ENCODE measurements around the gene HOXA6. TPM values are rescaled to one million over a fixed set of nuclear protein-coding genes. Genes with fewer than 3 reads are reported as not detected.

The HOXA6 gene
- total RNA-seq, 2 experiments from 2014 or later = not detected

GRCh38 chr7:27099453-27100370 lies 47.9 kb downstream of the HOXA6 start:
- POLR2A ChIA-PET = interaction anchor here (1.3 kb wide), 1 partner anchor 11 kb away, joined by 3 read pairs; no protein-coding TSS in a partner anchor

GRCh38 chr7:27098578-27099451 lies 48.8 kb downstream of the HOXA6 start:
- ATAC-seq = no peak
- POLR2A ChIA-PET = interaction anchor here (1.3 kb wide), 1 partner anchor 12 kb away, joined by 3 read pairs; no protein-coding TSS in a partner anchor
- intact Hi-C loops (cut with micrococcal nuclease) = no loop called here
- H3K4me3 Mint-ChIP-seq = no peak overlapping the region
- no peak overlapping the region for H3K27ac Mint-ChIP-seq
- CTCF ChIA-PET = interaction anchor here (1.5 to 2.4 kb wide), 2 partner anchors 8 to 52 kb away, joined by 4 to 9 read pairs; no protein-coding TSS in a partner anchor
- peaks cover 30% of the 10 kb centered on the region for H3K4me1 Mint-ChIP-seq (ENCODE audit: low read depth)
- TF ChIP-seq, protein P1, sequence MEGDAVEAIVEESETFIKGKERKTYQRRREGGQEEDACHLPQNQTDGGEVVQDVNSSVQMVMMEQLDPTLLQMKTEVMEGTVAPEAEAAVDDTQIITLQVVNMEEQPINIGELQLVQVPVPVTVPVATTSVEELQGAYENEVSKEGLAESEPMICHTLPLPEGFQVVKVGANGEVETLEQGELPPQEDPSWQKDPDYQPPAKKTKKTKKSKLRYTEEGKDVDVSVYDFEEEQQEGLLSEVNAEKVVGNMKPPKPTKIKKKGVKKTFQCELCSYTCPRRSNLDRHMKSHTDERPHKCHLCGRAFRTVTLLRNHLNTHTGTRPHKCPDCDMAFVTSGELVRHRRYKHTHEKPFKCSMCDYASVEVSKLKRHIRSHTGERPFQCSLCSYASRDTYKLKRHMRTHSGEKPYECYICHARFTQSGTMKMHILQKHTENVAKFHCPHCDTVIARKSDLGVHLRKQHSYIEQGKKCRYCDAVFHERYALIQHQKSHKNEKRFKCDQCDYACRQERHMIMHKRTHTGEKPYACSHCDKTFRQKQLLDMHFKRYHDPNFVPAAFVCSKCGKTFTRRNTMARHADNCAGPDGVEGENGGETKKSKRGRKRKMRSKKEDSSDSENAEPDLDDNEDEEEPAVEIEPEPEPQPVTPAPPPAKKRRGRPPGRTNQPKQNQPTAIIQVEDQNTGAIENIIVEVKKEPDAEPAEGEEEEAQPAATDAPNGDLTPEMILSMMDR (IDR thresholded peaks at IDR 0.05) = no peak
- peaks cover 55% of the 10 kb centered on the region for H3K27me3 Mint-ChIP-seq
- DNase-seq = no peak
- H3K9me3 Mint-ChIP-seq = no peaks in the 10 kb centered on the region
- peaks cover 4% of the 10 kb centered on the region for H3K36me3 Mint-ChIP-seq (ENCODE audit: low read depth)

More at GRCh38 chr7:27099453-27100370, 47.9 kb downstream of the HOXA6 start:
- Mint-ChIP-seq H3K27ac (no peak overlapping the region), H3K4me1 (ENCODE audit: low read depth) (peaks cover 31% of the 10 kb centered on the region), H3K36me3 (ENCODE audit: low read depth) (peaks cover 4% of the 10 kb centered on the region), H3K9me3 (no peaks in the 10 kb centered on the region), H3K4me3 (no peak overlapping the region), H3K27me3 (peaks cover 59% of the 10 kb centered on the region)
- intact Hi-C loops (cut with micrococcal nuclease) = no loop called here
- ATAC-seq (no peak), DNase-seq (no peak)
- TF ChIP-seq, protein P1 (IDR thresholded peaks at IDR 0.05) = no peak
- CTCF ChIA-PET = interaction anchor here (1.5 kb wide), 1 partner anchor 9 kb away, joined by 4 read pairs; no protein-coding TSS in a partner anchor

GRCh38 chr7:27097686-27098577 lies 49.6 kb downstream of the HOXA6 start:
- peak overlapping the region; percentile 77 for H3K4me3 Mint-ChIP-seq
- DNase-seq = no peak
- CTCF ChIA-PET = interaction anchor here (1.4 to 2.4 kb wide), 2 partner anchors 53 to 63 kb away, joined by 5 to 9 read pairs; no protein-coding TSS in a partner anchor
- POLR2A ChIA-PET = interaction anchor here (1.0 to 1.3 kb wide), 2 partner anchors 58 to 63 kb away, joined by 3 to 5 read pairs; partner anchors contain the start of gene HOXA7
- peaks cover 26% of the 10 kb centered on the region for H3K4me1 Mint-ChIP-seq (ENCODE audit: low read depth)
- TF ChIP-seq, protein P1 (IDR thresholded peaks at IDR 0.05) = no peak
- H3K9me3 Mint-ChIP-seq = no peaks in the 10 kb centered on the region
- peaks cover 51% of the 10 kb centered on the region for H3K27me3 Mint-ChIP-seq
- intact Hi-C loops (cut with micrococcal nuclease) = no loop called here
- no peak overlapping the region for H3K27ac Mint-ChIP-seq
- ATAC-seq = no peak
- H3K36me3 Mint-ChIP-seq (ENCODE audit: low read depth) = peaks cover 4% of the 10 kb centered on the region

- ChIA-PET POLR2A (interaction anchor here (1.0 to 1.3 kb wide), 3 partner anchors 8 to 64 kb away, joined by 3 to 5 read pairs (median 3); partner anchors contain the start of gene HOXA7), CTCF (interaction anchor here (1.4 to 2.4 kb wide), 3 partner anchors 8 to 64 kb away, joined by 4 to 9 read pairs (median 5); no protein-coding TSS in a partner anchor)
- peak; percentile 8 for DNase-seq
- Mint-ChIP-seq H3K27ac (no peak overlapping the region), H3K27me3 (peaks cover 51% of the 10 kb centered on the region), H3K9me3 (no peaks in the 10 kb centered on the region), H3K4me3 (peak overlapping the region; percentile 77), H3K36me3 (ENCODE audit: low read depth) (peaks cover 4% of the 10 kb centered on the region), H3K4me1 (ENCODE audit: low read depth) (peaks cover 20% of the 10 kb centered on the region)
- intact Hi-C loops (cut with micrococcal nuclease) = no loop called here
- TF ChIP-seq, protein P1 (IDR thresholded peaks at IDR 0.05) = no peak
- ATAC-seq = no peak
Measured at GRCh38 chr7:27096768-27097514, 50.6 kb downstream of the HOXA6 start.
